EH (cell line): ENCODE results near the gene TMBIM1.

ENCODE experiments used
- DNase-seq: peaks from one replicate; pipeline ENCODE4 v3.0.0-alpha.2; 2015; ENCODE audit warnings: low read depth

The TMBIM1 gene

DNA sequence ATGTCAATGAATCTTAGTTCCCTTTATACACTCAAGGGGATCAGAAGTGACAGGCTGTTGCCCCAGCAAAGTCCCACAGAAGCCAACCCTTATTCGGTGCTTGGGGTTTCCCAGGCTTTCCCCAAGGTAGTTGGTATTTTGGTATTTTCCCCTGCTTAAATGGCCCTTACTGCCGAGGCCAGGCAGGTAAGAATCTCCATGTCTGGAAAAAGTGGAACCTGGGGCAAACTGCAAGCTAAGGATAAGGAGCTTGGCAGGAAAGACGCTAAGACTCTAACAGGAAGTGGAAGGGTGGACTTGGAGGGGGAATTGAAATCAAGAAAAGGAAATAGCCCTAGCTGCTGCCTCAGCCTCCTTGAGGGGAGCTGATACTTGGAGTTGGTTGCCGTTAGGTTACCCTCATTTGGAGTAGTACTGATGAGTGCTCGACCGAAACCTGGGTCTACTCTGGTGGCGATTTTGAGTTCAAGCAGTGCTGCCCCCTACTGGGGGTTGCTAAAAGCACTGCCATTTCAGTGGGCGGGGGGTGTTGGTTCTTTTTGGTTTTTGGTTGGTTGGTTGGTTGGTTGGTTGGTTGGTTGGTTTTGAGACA is 34.8 kb downstream of the TMBIM1 start:
- DNase-seq, result peak; percentile 32

DNA sequence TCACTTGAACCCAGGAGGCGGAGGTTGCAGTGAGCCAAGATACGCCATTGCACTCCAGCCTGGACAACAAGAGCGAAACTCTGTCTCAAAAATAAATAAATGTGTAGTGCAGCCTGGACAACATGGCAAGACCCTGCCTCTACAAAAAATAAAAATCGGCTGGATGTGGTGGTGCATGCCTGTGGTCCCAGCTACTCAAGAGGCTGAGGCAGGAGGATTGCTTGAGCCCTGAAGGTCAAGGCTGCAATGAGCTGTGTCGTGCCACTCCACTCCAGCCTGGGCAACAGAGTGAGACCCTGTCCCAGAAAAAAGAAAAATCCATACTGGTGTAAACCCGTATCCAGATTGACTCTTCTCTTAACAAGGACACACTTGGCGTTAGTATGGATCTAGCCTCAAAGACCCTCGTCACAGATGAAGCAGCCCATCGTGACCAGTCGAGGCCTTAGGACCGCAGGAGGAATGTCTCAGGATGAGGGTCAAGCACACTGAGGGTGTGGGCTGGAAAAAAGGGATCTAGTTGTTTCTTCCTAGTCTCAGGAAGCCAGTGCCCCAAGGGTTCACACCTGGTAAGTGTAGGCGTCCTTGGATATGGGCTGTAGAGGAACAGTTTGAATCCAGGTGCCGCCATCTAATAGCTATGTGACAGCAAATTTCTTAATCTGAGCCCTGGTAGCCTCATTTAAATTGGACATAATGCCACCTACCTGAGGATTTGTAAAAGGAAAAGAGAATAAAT is 35.5 kb downstream of the TMBIM1 start:
- no peak for DNase-seq

DNA sequence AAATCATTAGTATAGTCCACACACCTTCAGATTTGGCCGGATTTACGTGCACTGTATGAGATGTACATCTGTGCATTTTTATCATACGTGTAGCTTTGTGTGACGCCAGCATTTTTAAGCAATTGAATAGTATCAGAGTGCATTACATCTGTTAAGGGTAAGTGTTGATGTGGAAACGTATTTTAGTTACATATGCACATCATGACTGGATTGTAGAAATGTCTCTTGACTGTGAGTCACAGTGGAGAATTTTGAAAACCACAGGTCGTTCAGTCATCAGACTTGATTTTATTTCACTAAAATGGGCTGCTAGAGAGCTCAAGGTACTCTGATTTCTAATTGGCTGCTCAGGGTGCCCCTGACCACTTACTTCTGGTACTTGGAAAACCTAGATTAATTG is 36.9 kb downstream of the TMBIM1 start:
- peak; percentile 52 for DNase-seq

DNA sequence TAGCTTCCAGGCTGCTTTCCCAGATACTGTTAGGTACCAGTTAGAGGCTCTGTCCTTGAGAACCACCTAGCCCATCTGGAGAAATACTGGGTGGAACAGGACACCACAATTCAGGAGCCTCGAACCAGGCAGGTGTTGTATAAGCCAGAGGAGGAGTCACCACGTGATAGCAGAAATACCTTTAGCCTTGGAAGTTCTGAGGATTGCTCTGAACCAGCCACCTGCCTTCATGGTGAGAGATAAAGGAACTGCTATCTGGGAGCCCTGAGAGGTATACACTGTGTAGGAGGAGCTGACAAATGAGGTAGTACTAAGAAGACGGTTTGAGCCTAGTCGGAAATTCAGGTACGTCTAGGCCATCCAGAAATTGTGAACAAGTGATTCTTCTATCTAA is 39.1 kb downstream of the TMBIM1 start:
- DNase-seq, result no peak

DNA sequence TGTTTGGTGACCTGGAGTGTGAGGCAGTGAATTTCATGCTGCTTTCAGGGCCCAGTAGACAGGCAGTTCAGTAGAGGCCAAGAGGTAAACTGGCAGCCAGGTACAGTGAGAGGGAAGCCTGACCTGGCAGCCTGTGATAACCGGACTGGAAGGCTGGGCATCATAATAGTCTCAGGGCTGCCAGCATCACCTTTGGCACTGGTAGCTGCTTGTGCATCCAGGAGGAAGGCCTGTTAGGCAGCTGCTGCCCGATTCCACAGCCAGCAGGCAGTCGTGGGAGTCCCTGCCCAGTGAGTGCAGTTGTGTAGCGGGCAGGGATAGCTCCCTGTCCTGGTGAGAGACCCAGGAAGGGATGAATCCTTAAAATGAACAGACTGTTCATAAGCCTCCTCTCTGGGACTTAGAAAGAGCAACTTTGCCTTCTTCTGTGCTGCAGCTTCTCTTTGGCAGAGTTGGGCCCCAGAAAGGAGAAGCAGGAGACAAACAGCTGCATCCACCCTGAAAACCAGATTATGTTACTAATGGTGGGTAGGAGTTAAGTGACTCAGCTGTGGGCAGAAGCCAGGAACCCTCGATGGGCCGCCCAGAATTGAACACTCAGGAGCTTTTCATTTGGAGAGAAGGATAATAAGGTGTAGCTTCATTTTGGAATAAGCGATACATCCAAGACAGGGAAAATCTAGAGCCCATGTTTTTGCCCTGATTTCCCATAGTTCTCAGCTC is 39.6 kb downstream of the TMBIM1 start:
- DNase-seq, result no peak

DNA sequence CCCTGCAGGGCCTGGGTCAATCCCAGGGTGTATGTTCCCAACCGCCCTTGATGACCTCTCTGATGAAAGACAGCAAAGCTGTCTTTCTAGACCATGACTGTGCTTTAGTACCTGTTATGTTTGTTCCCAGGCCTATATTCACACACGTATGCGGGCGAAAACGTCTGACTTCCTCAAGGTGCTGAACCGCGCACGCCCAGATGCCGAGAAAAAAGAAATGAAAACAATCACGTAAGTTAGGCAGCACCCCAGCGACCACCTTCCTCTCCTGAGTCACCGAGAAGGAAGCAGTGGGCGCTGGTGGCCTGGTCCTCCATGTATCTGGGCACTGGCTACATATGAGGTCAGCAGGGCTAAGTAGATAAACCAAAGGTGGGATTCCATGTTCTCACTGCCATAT is 42.6 kb downstream of the TMBIM1 start:
- DNase-seq, result no peak

DNA sequence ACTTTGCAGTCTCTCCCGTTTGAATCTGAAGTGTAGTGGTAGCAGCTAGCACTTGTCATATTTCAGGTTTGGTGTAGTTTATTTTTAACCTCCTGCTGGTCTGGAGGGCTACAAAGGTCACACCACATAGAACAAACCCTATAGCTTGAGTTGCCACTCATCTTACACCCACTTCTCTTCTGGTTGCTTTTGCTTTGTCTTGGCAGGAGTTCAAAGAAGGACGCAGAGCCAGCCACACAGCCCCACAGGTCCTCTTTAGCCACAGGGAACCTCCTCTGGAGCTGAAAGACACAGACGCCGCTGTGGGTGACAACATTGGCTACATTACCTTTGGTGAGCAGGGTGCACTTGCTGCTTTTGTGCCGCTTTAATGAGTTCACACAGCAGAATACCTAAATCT is 47.1 kb downstream of the TMBIM1 start:
- DNase-seq, result no peak

DNA sequence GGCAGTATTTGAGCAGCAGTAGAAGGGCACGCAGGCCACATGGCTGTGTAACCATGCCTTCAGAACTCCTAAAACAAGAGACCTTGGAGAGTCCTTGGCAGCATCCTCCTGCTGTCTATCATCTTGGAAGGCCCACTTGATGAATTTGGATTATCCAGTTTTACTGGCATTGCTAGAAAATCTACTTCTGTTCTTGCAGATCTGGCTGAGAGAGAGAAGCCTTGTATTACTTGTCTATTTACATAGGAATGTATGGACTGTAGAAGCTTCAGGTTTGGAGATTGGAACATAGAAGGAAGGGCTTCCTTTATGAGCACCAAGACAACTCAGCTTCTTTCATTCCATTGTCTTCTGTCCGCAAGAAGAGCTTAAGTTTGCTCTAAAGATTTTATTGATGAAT is 47.6 kb downstream of the TMBIM1 start:
- DNase-seq, result no peak

DNA sequence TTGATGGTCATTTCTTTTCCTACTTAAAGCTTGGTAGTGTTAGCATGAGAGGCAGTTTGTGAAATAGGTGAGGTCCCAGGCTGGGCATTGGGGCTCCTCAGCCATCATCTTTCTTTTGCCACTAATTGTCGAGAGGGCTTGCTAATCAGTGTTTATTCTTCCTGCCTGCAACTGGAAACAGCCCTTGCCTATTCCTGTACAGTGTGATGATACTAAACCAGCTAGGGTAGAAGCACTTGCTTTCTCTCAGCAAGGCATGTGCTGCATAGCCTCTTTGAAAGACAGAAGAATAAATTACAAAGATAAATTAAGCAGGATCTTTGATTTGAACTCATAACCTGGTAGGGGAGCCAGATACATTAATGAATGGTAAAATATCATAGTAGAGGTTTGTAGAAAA is 48.1 kb downstream of the TMBIM1 start:
- DNase-seq, result no peak

DNA sequence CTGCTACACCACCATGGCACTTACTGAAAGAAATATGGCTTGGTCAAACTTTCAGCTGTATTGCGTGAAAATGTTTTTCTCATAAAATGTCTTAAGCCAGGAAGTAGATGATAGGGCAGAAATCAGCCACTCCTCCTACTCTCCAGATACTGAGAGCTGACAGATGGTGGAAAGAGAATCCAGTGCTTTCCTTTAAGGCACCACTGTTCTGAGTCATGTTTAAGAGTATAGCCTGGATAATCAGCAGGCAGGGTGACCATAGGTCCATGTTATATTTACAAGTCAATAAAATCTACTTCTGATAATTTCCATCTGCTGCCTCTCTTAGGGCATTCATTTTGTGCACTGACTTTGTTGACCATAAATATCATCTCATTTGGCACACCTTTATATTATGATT is 53.4 kb downstream of the TMBIM1 start:
- no peak for DNase-seq

DNA sequence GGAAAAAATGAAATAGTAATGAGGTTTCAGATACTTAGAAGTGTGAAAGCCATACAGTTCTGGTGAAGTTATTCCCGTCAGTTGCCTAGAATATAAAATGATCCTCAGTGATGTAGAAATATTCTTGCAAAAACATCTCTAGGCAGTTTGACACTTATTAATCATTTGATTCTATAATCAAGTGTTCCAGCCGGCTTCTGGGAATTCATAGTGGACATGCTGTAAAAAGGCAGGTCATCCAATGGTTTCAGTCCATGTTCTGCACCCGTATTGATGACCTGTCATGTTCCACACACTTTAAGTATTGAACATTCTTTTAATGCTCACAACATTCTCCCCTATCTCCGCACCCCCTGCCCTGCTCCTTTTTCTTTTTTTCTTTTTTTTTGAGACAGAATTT is 55.5 kb downstream of the TMBIM1 start:
- DNase-seq, result no peak

DNA sequence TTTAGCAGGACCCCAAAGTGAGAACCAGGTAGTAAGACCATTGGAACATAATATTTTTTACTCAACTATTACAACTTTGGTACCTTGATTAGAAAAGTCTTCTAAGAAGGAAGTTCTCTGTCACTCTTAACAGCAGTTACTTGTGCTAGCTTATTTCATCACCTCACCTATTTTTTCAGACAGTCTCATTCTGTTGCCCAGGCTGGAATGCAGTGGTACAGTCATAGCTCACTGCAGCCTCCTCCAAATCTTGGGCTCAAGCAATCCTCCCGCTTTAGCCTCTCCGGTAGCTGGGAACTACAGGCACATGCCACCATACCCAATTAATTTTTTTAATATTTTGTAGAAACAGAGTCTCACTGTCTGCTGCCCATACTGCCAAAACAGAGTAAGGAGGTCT is 57.3 kb downstream of the TMBIM1 start:
- DNase-seq, result no peak

DNA sequence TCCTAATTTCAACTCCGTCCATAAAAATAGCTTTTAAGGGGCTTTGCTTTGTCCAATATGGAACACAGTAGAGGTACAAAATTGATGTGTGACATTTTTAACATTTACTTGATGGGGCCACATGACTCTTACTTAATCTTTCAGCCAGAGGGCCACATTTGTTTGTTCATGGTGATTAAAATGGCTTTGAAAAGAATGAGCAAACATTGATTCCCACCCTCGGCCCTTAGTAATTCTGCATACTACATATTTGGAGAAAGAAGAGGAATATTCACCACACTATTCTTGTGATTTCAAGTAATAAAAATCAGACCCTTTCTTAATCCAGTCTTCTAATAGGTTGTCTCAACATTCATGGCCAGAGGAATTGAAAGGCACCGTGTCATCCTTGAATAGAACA is 57.8 kb downstream of the TMBIM1 start:
- DNase-seq, result no peak

DNA sequence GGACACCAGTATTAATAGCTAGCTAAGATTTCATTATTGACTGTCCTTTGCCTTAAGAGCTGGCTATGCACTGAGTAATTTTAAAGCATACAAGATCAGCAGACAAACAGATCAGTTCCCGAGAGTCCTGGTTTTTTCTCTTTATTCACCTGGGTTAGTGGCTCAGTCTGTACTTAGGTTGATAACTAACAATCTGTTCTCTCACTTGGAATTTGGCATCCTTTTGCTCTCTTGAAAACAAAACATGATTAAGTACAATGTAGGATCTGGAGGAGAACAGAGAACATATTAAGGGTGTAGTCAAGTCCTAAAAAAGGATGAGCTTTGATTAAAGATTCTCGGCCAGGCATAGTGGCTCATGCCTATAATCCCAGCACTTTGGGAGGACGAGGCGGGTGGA is 58.8 kb downstream of the TMBIM1 start:
- no peak for DNase-seq

DNA sequence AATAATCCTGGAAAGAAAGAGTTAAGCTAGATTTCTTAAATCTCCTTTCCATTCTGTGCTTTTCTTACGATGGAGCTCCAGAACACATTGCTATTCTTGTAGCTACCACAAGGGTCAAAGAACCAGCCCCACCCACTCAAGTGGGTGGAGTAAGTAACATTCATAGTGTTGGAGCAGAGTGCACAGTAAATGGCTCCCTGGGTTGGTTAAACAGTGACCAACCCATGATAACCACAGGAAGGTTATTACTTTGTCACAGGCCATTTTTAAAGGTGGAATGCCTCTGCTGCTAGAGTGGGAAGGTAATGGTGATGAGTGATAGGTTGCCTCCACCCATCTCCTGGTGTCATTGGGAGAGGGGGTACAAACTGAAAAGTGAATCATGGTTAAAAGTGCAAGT is 61.4 kb downstream of the TMBIM1 start:
- peak; percentile 47 for DNase-seq

DNA sequence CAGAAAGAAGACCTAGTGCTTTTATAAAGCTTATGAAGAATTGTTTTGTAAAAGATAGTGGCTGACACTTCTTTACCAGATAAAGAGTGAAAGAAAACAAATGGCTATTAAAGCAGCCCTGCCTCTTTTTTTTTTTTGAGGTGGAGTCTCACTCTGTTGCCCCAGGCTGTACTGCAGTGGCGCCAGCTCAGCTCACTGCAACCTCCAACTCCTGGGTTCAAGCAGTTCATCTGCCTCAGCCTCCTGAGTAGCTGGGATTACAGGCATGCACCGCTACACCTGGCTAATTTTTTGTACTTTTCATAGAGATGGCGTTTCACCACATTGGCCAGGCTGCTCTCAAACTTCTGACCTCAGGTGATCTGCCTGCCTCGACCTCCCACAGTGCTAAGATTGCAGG is 62.5 kb downstream of the TMBIM1 start:
- peak; percentile 77 for DNase-seq

DNA sequence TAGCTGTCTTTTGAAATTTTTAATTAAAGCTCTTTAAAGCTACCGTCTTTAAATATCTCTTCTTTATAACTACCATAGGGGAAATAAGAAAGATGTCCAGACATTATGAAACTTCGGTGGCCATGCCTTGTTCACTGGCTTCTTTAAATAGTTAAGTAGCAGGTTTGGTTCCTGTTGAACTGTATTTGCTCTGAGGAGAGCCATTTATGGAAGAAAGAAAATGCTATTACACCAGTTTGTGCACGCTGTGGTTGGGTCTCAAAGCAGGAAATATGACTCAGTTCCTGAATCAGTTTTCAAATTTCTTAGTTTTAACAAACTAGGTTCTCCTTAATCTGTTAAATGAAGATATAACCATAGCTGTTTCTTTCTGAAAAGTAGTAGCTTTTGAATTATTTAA is 63.1 kb downstream of the TMBIM1 start:
- peak; percentile 94 for DNase-seq

DNA sequence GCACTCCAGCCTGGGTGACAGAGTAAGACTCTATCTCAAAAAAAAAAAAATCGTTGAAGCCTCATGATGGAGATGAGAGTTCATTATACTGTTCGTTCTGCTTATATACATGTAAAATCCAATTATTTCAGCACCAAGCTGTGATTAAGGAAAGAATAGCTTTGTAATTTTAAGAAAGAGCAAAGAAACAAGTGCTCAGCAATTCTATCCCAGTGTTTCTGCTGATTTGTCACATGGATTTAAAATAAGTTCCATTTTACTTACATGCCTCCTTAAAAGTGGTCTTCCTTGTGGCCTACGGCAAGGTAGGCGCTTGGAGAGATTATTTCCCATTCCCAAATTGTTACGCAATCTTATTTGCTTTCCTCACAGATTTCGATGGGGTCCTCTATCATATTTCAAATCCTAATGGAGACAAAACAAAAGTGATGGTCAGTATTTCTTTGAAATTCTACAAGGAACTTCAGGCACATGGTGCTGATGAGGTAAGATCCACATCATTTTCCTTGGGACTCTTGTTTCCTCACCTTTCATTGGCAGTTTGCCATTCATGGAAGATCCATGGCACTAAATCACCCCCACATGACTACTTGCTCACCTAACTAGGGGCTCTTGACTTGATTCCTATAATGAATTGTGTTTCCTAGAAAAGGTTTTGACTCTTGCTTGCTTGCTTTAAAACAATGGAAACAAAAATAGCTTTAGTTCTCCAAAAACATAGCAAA is 63.8 kb downstream of the TMBIM1 start:
- no peak for DNase-seq

DNA sequence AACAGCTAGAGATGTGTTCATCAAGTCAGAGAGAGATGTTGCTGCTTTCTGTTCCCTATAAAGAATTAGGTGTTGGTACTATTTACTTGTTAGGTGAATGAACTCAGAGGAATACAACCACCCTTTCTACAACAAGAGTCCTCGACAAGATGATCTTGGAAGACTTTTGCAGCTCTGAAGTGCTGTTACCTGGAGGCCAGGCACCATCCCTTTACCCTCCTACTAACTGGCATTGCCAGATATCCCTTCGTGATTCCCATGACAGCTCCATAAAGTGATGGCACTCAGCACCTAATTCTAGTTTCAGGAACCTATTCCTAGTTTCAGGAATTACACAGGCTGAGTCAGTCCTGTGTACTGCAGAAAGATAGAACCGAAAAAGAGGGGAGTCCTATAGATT is 65.4 kb downstream of the TMBIM1 start:
- no peak for DNase-seq
